Keratinocyte (primary cell): ENCODE data around the gene RGS7BP. TPM values are rescaled to one million over a fixed set of nuclear protein-coding genes. Genes with fewer than 3 reads are reported as not detected.

ENCODE experiments used
- DNase-seq: peaks from one replicate; pipeline ENCODE4 v3.0.0-alpha.2; 2011; ENCODE audit warnings: low read depth, missing footprints, low spot score
- FAIRE-seq: peaks from 2 replicates; lab custom pipeline; 2011; peaks lifted over from hg19 to GRCh38; lab: Jason Lieb, UNC
- H2AFZ ChIP-seq: 2 replicates; pipeline ENCODE4 v1.6.0; 2012; ENCODE audit warnings: low read length, control low read depth, inconsistent platforms; ENCODE audit not compliant: control insufficient read depth
- H3K27ac ChIP-seq: 2 replicates; pipeline ENCODE4 v1.5.1; 2011; ENCODE audit warnings: low read length; ENCODE audit not compliant: control insufficient read depth, insufficient read depth
- H3K27me3 ChIP-seq: 3 replicates; pipeline ENCODE4 v1.6.0; 2011; ENCODE audit warnings: low read length; ENCODE audit not compliant: control insufficient read depth, insufficient read depth; ENCODE audit errors: extremely low read depth
- H3K36me3 ChIP-seq, 2 experiments: 2 replicates in 1 of 2; 3 replicates in 1 of 2; pipeline ENCODE4 v1.5.1; 2011; ENCODE audit warnings: low read length in 2 of 2, mild to moderate bottlenecking in 1 of 2; ENCODE audit not compliant: control insufficient read depth in 2 of 2, insufficient read depth in 2 of 2; ENCODE audit errors: extremely low read depth in 1 of 2
- H3K4me1 ChIP-seq: 3 replicates; pipeline ENCODE4 v1.5.1; 2011; ENCODE audit warnings: low read length; ENCODE audit not compliant: control insufficient read depth, insufficient read depth; ENCODE audit errors: extremely low read depth
- H3K4me2 ChIP-seq: 3 replicates; pipeline ENCODE4 v1.6.0; 2011; ENCODE audit warnings: low read depth, low read length; ENCODE audit not compliant: control insufficient read depth, insufficient read depth; ENCODE audit errors: extremely low read depth
- H3K4me3 ChIP-seq, 3 experiments: fragments of 200-600 bp in 1 of 3; sonication (generic) in 1 of 3; 2 replicates in 2 of 3; 3 replicates in 1 of 3; pipeline ENCODE4 v1.5.1; 2011 to 2016; ENCODE audit warnings: low read length in 3 of 3, mild to moderate bottlenecking in 3 of 3, control low read depth in 2 of 3, inconsistent platforms in 1 of 3, low read depth in 1 of 3, mixed read lengths in 1 of 3, mixed run types in 1 of 3, moderate library complexity in 1 of 3; ENCODE audit not compliant: control insufficient read depth in 2 of 3, insufficient read depth in 2 of 3; ENCODE audit errors: extremely low read depth in 1 of 3
- H3K79me2 ChIP-seq: 2 replicates; pipeline ENCODE4 v1.6.0; 2012; ENCODE audit warnings: low read length; ENCODE audit not compliant: control insufficient read depth, insufficient read depth
- H3K9ac ChIP-seq: 3 replicates; pipeline ENCODE4 v1.6.0; 2011; ENCODE audit warnings: low read length; ENCODE audit not compliant: control insufficient read depth, insufficient read depth; ENCODE audit errors: extremely low read depth
- H3K9me1 ChIP-seq: 3 replicates; pipeline ENCODE4 v1.6.0; 2011; ENCODE audit warnings: low read length; ENCODE audit not compliant: control insufficient read depth, insufficient read depth; ENCODE audit errors: extremely low read depth
- H3K9me3 ChIP-seq: 2 replicates; pipeline ENCODE4 v1.5.1; 2012; ENCODE audit warnings: low read depth, low read length; ENCODE audit not compliant: control insufficient read depth
- H4K20me1 ChIP-seq: 3 replicates; pipeline ENCODE4 v1.6.0; 2011; ENCODE audit warnings: low read length; ENCODE audit not compliant: control insufficient read depth, insufficient read depth; ENCODE audit errors: extremely low read depth
- EZH2 ChIP-seq: IDR thresholded peaks from one replicate; pipeline ENCODE4 v1.6.1; 2012; ENCODE audit warnings: inconsistent platforms, mild to moderate bottlenecking, low read length, moderate library complexity
- dilution Hi-C: fragments of 300-500 bp; cut with MboI; formaldehyde crosslinking; loops from one replicate; pipeline ENCODE4 v1.7.0; 2020; ENCODE audit warnings: low sequenced_read_pairs; ENCODE audit not compliant: extremely low pct_ligation_motif_present
- polyA plus RNA-seq, 5 experiments: library from polyadenylated mRNA; depleted of rRNA in 3 of 5; stranded (reverse) in 3 of 5; stranded (forward) in 1 of 5; unstranded in 1 of 5; fragments of >200 nt; gene quantifications; 1 replicate in 1 of 5; 2 replicates in 3 of 5; 3 replicates in 1 of 5; pipeline versions ENCODE4 v1.2.1 to v1.2.3, GENCODE V29; 2011 to 2012; ENCODE audit warnings: missing spikeins in 2 of 5, low read depth in 1 of 5, low replicate concordance in 1 of 5
- TF ChIP-seq, protein P1 (sequence below), 3 experiments: IDR thresholded peaks in 1 of 3; conservative IDR thresholded peaks in 1 of 3; optimal IDR thresholded peaks in 1 of 3; 2 replicates in 2 of 3; 3 replicates in 1 of 3; pipeline versions ENCODE3 to v1.5.1; 2011; ENCODE audit warnings: low read length in 3 of 3, mild to moderate bottlenecking in 3 of 3, moderate library complexity in 2 of 3, control low read depth in 1 of 3, inconsistent platforms in 1 of 3; ENCODE audit not compliant: insufficient read depth in 2 of 3; ENCODE audit errors: extremely low read depth in 1 of 3

RGS7BP gene
- polyA plus RNA-seq, 1 donor (not counting 4 experiments of a cell fraction or from before 2014, with no cell fraction given), result not detected

DNA sequence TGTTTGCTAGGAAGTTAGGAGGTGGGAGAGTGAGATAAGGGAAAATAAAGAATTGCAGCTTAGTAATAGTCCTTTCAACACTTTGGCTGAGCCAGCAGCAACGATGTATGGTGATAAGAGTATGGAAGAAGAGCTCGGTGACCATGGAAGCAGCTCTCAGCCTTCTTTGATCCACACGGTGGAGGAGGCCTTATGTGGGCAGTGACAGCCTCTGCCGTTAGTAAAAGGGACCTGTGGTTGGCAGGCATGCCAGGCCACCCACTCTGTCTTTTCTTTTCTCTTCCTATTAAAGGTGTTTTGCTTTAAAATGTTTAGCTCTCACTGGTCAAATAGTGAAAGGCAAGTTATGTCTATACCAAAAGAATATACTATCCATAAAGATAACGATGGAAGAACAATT lies 7.7 kb downstream of the RGS7BP start:
- H3K4me3 ChIP-seq, result no peak overlapping the region
- no peak overlapping the region for H3K27ac ChIP-seq
- H3K9me3 ChIP-seq, result no peaks in the 10 kb centered on the region
- peaks cover 4% of the 10 kb centered on the region for H3K27me3 ChIP-seq
- no peak for DNase-seq
- no peaks in the 10 kb centered on the region for H3K36me3 ChIP-seq
- dilution Hi-C loops, result no loop called here
- no peaks in the 10 kb centered on the region for H3K9me1 ChIP-seq
- no peaks in the 10 kb centered on the region for H3K79me2 ChIP-seq
- H4K20me1 ChIP-seq, result no peaks in the 10 kb centered on the region
- no peak for TF ChIP-seq EZH2
- TF ChIP-seq, protein P1, sequence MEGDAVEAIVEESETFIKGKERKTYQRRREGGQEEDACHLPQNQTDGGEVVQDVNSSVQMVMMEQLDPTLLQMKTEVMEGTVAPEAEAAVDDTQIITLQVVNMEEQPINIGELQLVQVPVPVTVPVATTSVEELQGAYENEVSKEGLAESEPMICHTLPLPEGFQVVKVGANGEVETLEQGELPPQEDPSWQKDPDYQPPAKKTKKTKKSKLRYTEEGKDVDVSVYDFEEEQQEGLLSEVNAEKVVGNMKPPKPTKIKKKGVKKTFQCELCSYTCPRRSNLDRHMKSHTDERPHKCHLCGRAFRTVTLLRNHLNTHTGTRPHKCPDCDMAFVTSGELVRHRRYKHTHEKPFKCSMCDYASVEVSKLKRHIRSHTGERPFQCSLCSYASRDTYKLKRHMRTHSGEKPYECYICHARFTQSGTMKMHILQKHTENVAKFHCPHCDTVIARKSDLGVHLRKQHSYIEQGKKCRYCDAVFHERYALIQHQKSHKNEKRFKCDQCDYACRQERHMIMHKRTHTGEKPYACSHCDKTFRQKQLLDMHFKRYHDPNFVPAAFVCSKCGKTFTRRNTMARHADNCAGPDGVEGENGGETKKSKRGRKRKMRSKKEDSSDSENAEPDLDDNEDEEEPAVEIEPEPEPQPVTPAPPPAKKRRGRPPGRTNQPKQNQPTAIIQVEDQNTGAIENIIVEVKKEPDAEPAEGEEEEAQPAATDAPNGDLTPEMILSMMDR (optimal IDR thresholded peaks at IDR 0.05 in 1 of 3, IDR thresholded peaks at IDR 0.05 in 1 of 3, conservative IDR thresholded peaks at IDR 0.05 in 1 of 3; ENCODE audit: extremely low read depth in 1 of 3, insufficient read depth in 2 of 3, low read length in 3 of 3), result no peak
- no peaks in the 10 kb centered on the region for H3K4me1 ChIP-seq
- H2AFZ ChIP-seq, result no peak overlapping the region
- no peak overlapping the region for H3K4me2 ChIP-seq
- no peak for FAIRE-seq
- no peak overlapping the region for H3K9ac ChIP-seq

DNA sequence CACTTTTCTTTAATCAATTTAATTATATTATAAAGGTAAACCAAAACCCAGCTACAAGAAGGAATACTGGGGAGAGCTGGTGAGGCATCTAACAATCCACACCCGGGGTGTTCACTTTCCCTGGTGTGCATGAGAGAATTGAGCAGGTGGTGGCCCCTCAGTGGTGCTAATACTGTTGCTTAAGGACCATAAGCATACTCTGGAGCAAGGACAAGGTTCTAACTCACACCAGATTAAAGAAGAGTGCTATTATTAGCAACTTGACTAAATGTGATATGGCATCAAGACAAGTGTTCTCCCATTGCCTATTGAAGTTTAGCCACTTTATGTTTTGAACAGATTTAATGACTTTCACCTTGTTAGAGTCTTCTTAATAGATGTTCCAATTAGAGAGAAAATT lies 8.8 kb downstream of the RGS7BP start:
- dilution Hi-C loops, result no loop called here
- no peaks in the 10 kb centered on the region for H3K79me2 ChIP-seq
- H3K9ac ChIP-seq, result no peak overlapping the region
- no peak overlapping the region for H3K4me3 ChIP-seq
- peaks cover 4% of the 10 kb centered on the region for H3K27me3 ChIP-seq
- no peaks in the 10 kb centered on the region for H3K9me3 ChIP-seq
- H3K27ac ChIP-seq, result no peak overlapping the region
- FAIRE-seq, result no peak
- H2AFZ ChIP-seq, result no peak overlapping the region
- H4K20me1 ChIP-seq, result no peaks in the 10 kb centered on the region
- no peaks in the 10 kb centered on the region for H3K36me3 ChIP-seq
- TF ChIP-seq, protein P1 (optimal IDR thresholded peaks at IDR 0.05 in 1 of 3, IDR thresholded peaks at IDR 0.05 in 1 of 3, conservative IDR thresholded peaks at IDR 0.05 in 1 of 3; ENCODE audit: extremely low read depth in 1 of 3, insufficient read depth in 2 of 3, low read length in 3 of 3), result no peak
- no peak for TF ChIP-seq EZH2
- H3K4me1 ChIP-seq, result no peaks in the 10 kb centered on the region
- no peak overlapping the region for H3K4me2 ChIP-seq
- DNase-seq, result no peak
- no peaks in the 10 kb centered on the region for H3K9me1 ChIP-seq
